B cell (primary cell): ENCODE measurements around the gene ANGPTL7. TPM values are rescaled to one million over a fixed set of nuclear protein-coding genes. Genes with fewer than 3 reads are reported as not detected.

Experiments used
- ATAC-seq: fragments of 200-7000 bp; cut with Tn5 transposase; one replicate; pipeline ENCODE4 v1.10.0; 2021; ENCODE audit warnings: low read depth, mild to moderate bottlenecking, moderate number of reproducible peaks, moderate library complexity
- CTCF ChIA-PET: fragments of 350-600 bp; sonication (Branson Sonifier 250); formaldehyde crosslinking; loops from one replicate; lab custom pipeline; 2021; ENCODE audit warnings: antibody characterized with exemption, inconsistent platforms; lab: Charles Lee
- POLR2A ChIA-PET: fragments of 350-600 bp; sonication (Branson Sonifier 250); formaldehyde crosslinking; loops from one replicate; lab custom pipeline; 2021; ENCODE audit warnings: antibody characterized with exemption; lab: Charles Lee
- DNase-seq: peaks from one replicate; pipeline ENCODE4 v3.0.0; 2013
- H2AFZ ChIP-seq: 2 replicates; pipeline ENCODE4 v1.6.1; 2012; ENCODE audit warnings: mild to moderate bottlenecking, low read depth, low read length; ENCODE audit not compliant: insufficient read depth, poor library complexity, severe bottlenecking
- H3K27ac ChIP-seq, 2 donors: 1 replicate in 1 of 2; 2 replicates in 1 of 2; pipeline ENCODE4 v1.5.1; 2012 to 2013; ENCODE audit warnings: low read length in 2 of 2, mild to moderate bottlenecking in 2 of 2, moderate library complexity in 1 of 2
- H3K27me3 ChIP-seq, 4 experiments: fragments of 200-600 bp in 1 of 4; sonication (generic) in 1 of 4; replicated peaks in 1 of 4; 1 replicate in 2 of 4; 2 replicates in 2 of 4; pipeline versions ENCODE4 v1.6.1 to v1.7.0; 2013 to 2016; ENCODE audit warnings: low read length in 3 of 4, mild to moderate bottlenecking in 2 of 4, mixed read lengths in 1 of 4, moderate library complexity in 1 of 4; ENCODE audit not compliant: insufficient read depth in 4 of 4, control insufficient read depth in 3 of 4; ENCODE audit errors: control extremely low read depth in 1 of 4
- H3K36me3 ChIP-seq, 2 experiments: replicated peaks in 1 of 2; 1 replicate in 1 of 2; 2 replicates in 1 of 2; pipeline versions ENCODE4 v1.6.1 to v1.7.1; 2013; ENCODE audit warnings: low read length in 1 of 2; ENCODE audit not compliant: insufficient read depth in 2 of 2, control insufficient read depth in 1 of 2; ENCODE audit errors: control extremely low read depth in 1 of 2, extremely low read depth in 1 of 2
- H3K4me1 ChIP-seq, 2 donors: fragments of 200-600 bp in 1 of 2; sonication (generic) in 1 of 2; 1 replicate in 1 of 2; 2 replicates in 1 of 2; pipeline versions ENCODE4 v1.5.1 to v1.6.1; 2013 to 2017; ENCODE audit warnings: low read length in 2 of 2; ENCODE audit not compliant: control insufficient read depth in 2 of 2, insufficient read depth in 2 of 2
- H3K4me2 ChIP-seq: replicated peaks from 2 replicates; pipeline ENCODE3; 2012; ENCODE audit warnings: mild to moderate bottlenecking, low read depth, low read length; ENCODE audit not compliant: poor library complexity, severe bottlenecking
- H3K4me3 ChIP-seq, 5 experiments: fragments of 200-600 bp in 1 of 5; sonication (generic) in 1 of 5; 1 replicate in 3 of 5; 2 replicates in 2 of 5; pipeline versions ENCODE4 v1.5.1 to v1.7.0; 2011 to 2016; ENCODE audit warnings: low read length in 4 of 5, mild to moderate bottlenecking in 4 of 5, low read depth in 2 of 5, control low read depth in 1 of 5, moderate library complexity in 1 of 5; ENCODE audit not compliant: insufficient read depth in 1 of 5; ENCODE audit errors: control extremely low read depth in 1 of 5, extremely low read depth in 1 of 5
- H3K79me2 ChIP-seq: fragments of 200-600 bp; sonication (generic); one replicate; pipeline ENCODE4 v1.6.0; 2016; ENCODE audit warnings: low read length; ENCODE audit not compliant: control insufficient read depth, insufficient read depth
- H3K9ac ChIP-seq: fragments of 200-600 bp; sonication (generic); 2 replicates; pipeline ENCODE4 v1.6.1; 2017; ENCODE audit warnings: mild to moderate bottlenecking, low read length, moderate library complexity
- H3K9me3 ChIP-seq, 3 donors: one replicate each; pipeline versions ENCODE4 v1.6.1 to v1.7.1; 2013; ENCODE audit warnings: low read length in 2 of 3; ENCODE audit not compliant: control insufficient read depth in 2 of 3, insufficient read depth in 1 of 3; ENCODE audit errors: control extremely low read depth in 1 of 3
- H4K20me1 ChIP-seq: 2 replicates; pipeline ENCODE4 v1.6.0; 2012; ENCODE audit warnings: mild to moderate bottlenecking, low read length; ENCODE audit not compliant: insufficient read depth, control insufficient read depth, poor library complexity, severe bottlenecking
- H3K27ac Mint-ChIP-seq: one replicate; pipeline ENCODE4 v1.8.0; 2021; ENCODE audit warnings: mixed read lengths
- H3K27me3 Mint-ChIP-seq: one replicate; pipeline ENCODE4 v1.8.0; 2021; ENCODE audit warnings: mixed read lengths
- H3K4me1 Mint-ChIP-seq: one replicate; pipeline ENCODE4 v1.8.0; 2021; ENCODE audit warnings: mixed read lengths
- H3K4me3 Mint-ChIP-seq: one replicate; pipeline ENCODE4 v1.8.0; 2021; ENCODE audit warnings: mixed read lengths
- H3K9me3 Mint-ChIP-seq: one replicate; pipeline ENCODE4 v1.8.0; 2022; ENCODE audit warnings: mixed read lengths; ENCODE audit not compliant: insufficient read depth
- EZH2 ChIP-seq: IDR thresholded peaks from 2 replicates; pipeline ENCODE4 v1.6.1; 2012; ENCODE audit warnings: borderline replicate concordance, low read depth, mild to moderate bottlenecking, moderate library complexity, low read length; ENCODE audit not compliant: insufficient read depth, poor library complexity, severe bottlenecking
- WGBS: methylation state at CpG from one replicate; pipeline ENCODE4 v1.1.5; 2013; ENCODE audit warnings: missing lambda C conversion rate; ENCODE audit not compliant: insufficient coverage; 5-methylcytosine and 5-hydroxymethylcytosine counted together
- intact Hi-C: fragments of 100-400 bp; cut with micrococcal nuclease; formaldehyde crosslinking; loops from one replicate; pipeline ENCODE4 v1.10.0; 2022
- polyA plus RNA-seq: library from polyadenylated mRNA; depleted of rRNA; stranded (reverse); fragments of >200 nt; gene quantifications from 2 replicates; pipeline ENCODE4 v1.2.3, GENCODE V29; 2012
- total RNA-seq, 2 donors: library from RNA; stranded (reverse); fragments of 120-200 nt in 1 of 2; gene quantifications; 1 replicate in 1 of 2; 2 replicates in 1 of 2; pipeline versions ENCODE4 v1.2.3 to v1.2.4, GENCODE V29; 2013 to 2022
- TF ChIP-seq, protein P1 (sequence below): fragments of 200-600 bp; IDR thresholded peaks from one replicate; pipeline ENCODE4 v1.8.0; 2022; ENCODE audit warnings: antibody characterized with exemption, mild to moderate bottlenecking

ANGPTL7 gene
- total and polyA plus RNA-seq, 2 donors (not counting 1 experiment from before 2014, with no cell fraction given) = not detected

GRCh38 chr1:11187494-11187893, 1.7 kb upstream of the ANGPTL7 start:
- WGBS = 96% methylated on average over 2 of the region's 2 CpGs
- intact Hi-C loops = no loop called here
- H4K20me1 ChIP-seq = no peaks in the 10 kb centered on the region
- TF ChIP-seq EZH2 = no peak
- TF ChIP-seq, protein P1, sequence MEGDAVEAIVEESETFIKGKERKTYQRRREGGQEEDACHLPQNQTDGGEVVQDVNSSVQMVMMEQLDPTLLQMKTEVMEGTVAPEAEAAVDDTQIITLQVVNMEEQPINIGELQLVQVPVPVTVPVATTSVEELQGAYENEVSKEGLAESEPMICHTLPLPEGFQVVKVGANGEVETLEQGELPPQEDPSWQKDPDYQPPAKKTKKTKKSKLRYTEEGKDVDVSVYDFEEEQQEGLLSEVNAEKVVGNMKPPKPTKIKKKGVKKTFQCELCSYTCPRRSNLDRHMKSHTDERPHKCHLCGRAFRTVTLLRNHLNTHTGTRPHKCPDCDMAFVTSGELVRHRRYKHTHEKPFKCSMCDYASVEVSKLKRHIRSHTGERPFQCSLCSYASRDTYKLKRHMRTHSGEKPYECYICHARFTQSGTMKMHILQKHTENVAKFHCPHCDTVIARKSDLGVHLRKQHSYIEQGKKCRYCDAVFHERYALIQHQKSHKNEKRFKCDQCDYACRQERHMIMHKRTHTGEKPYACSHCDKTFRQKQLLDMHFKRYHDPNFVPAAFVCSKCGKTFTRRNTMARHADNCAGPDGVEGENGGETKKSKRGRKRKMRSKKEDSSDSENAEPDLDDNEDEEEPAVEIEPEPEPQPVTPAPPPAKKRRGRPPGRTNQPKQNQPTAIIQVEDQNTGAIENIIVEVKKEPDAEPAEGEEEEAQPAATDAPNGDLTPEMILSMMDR = no peak
- no peaks in the 10 kb centered on the region for H3K27me3 ChIP-seq
- Mint-ChIP-seq H3K9me3 (no peaks in the 10 kb centered on the region), H3K27ac (no peak overlapping the region), H3K4me3 (no peak overlapping the region), H3K27me3 (no peaks in the 10 kb centered on the region), H3K4me1 (no peaks in the 10 kb centered on the region)
- ChIA-PET CTCF (interaction anchor here (0.9 kb wide), 1 partner anchor 150 kb away, joined by 4 read pairs; no protein-coding TSS in a partner anchor), POLR2A (no interaction called here)
- ATAC-seq = no peak
- H3K9ac ChIP-seq = no peak overlapping the region
- H3K4me3 ChIP-seq = no peak overlapping the region
- H3K9me3 ChIP-seq = no peaks in the 10 kb centered on the region
- H3K79me2 ChIP-seq = peaks cover 10% of the 10 kb centered on the region
- no peak overlapping the region for H3K27ac ChIP-seq
- H3K4me1 ChIP-seq = no peaks in the 10 kb centered on the region
- peaks cover 0 to 64% of the 10 kb centered on the region in 2 experiments for H3K36me3 ChIP-seq
- DNase-seq = no peak
- no peak overlapping the region for H2AFZ ChIP-seq
- H3K4me2 ChIP-seq = no peak overlapping the region

DNA sequence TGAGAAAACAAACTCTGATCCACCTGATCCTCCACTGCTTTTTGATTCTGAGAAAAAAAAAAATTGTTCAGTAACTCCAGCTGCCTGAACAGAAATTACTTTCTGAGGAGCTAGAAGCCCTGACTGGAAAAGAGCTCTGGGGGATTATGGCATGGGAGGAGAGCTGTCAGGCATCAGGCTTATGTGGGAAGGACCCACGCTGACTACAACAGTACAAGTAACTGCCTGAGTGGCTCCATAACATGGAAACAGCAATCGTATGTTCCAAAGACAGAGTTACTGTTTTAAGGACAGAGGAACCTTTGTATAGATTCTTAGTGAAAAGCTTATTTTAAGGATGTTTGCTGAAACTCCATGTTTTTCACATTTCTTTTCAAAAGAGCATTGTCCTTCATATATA, 1.2 kb upstream of the ANGPTL7 start:
- H3K36me3 ChIP-seq = peaks cover 0 to 67% of the 10 kb centered on the region in 2 experiments
- no peak overlapping the region for H3K9ac ChIP-seq
- no peak overlapping the region for H3K27ac ChIP-seq
- H3K4me3 Mint-ChIP-seq = no peak overlapping the region
- DNase-seq (no peak), ATAC-seq (no peak)
- no peaks in the 10 kb centered on the region for H4K20me1 ChIP-seq
- TF ChIP-seq EZH2 = no peak
- TF ChIP-seq, protein P1 = no peak
- no peak overlapping the region for H3K4me3 ChIP-seq
- H3K9me3 Mint-ChIP-seq = no peaks in the 10 kb centered on the region
- no peaks in the 10 kb centered on the region for H3K27me3 ChIP-seq
- no peaks in the 10 kb centered on the region for H3K4me1 ChIP-seq
- H3K27me3 Mint-ChIP-seq = no peaks in the 10 kb centered on the region
- intact Hi-C loops = no loop called here
- no peak overlapping the region for H3K27ac Mint-ChIP-seq
- no peak overlapping the region for H3K4me2 ChIP-seq
- WGBS = no CpG with 5 or more reads among the region's 2 CpGs
- H3K79me2 ChIP-seq = peaks cover 10% of the 10 kb centered on the region
- H3K4me1 Mint-ChIP-seq = no peaks in the 10 kb centered on the region
- CTCF ChIA-PET = interaction anchor here (0.9 kb wide), 1 partner anchor 151 kb away, joined by 4 read pairs; no protein-coding TSS in a partner anchor
- no peaks in the 10 kb centered on the region for H3K9me3 ChIP-seq
- no peak overlapping the region for H2AFZ ChIP-seq
- POLR2A ChIA-PET = no interaction called here
